GM12891 (cell line): Measurements from ENCODE around the gene ZNF597.

Experiments used
- POLR2A ChIP-seq: IDR thresholded peaks from 2 replicates; pipeline ENCODE4 v1.6.1; 2011; ENCODE audit warnings: low read depth, low read length, control low read depth
- POLR2AphosphoS5 ChIP-seq: IDR thresholded peaks from 2 replicates; pipeline ENCODE4 v1.6.1; 2011; ENCODE audit warnings: low read depth, low read length, control low read depth
- POU2F2 ChIP-seq: IDR thresholded peaks from 2 replicates; pipeline ENCODE4 v1.6.1; 2011; ENCODE audit warnings: low read depth, mild to moderate bottlenecking, control low read depth, low read length, moderate library complexity
- TAF1 ChIP-seq: IDR thresholded peaks from 2 replicates; pipeline ENCODE4 v1.6.1; 2011; ENCODE audit warnings: low read depth, low read length, control low read depth

- no peak for TF ChIP-seq POLR2A
- no peak for TF ChIP-seq TAF1
- no peak for TF ChIP-seq POLR2AphosphoS5
- no peak for TF ChIP-seq POU2F2
Measured at GRCh38 chr16:3454093-3454492, 10.8 kb upstream of the ZNF597 start.
